ENCODE data around the gene GPR26.

- TF ChIP-seq CTCF (tag by site-specific recombination; IDR thresholded peaks at IDR 0.05) (no peak), ZNF184 (tag by site-specific recombination; IDR thresholded peaks at IDR 0.05) (no peak), ZNF121 (tag by site-specific recombination; IDR thresholded peaks at IDR 0.05) (no peak), ZNF549 (tag by site-specific recombination; IDR thresholded peaks at IDR 0.05) (no peak), IKZF3 (tag by site-specific recombination; IDR thresholded peaks at IDR 0.05) (no peak)
Observed at GRCh38 chr10:123720536-123720935, 54.4 kb downstream of the GPR26 start.

All from HEK293 (cell line).